ENCODE data around the gene STOX2. TPM values are rescaled to one million over a fixed set of nuclear protein-coding genes. Genes with fewer than 3 reads are reported as not detected.
"Not testable (repeated sequence)": the region's sequence is repeated elsewhere in the genome, so short reads cannot be mapped to it uniquely, and the experiment has no call there.

The STOX2 gene
- total and polyA plus RNA-seq, 12 donors: 1.1 to 12.9 (median 5.2) TPM

GRCh38 chr4:183941964-183942363, 36.9 kb downstream of the STOX2 start:
- Histone ChIP-seq H3K4me3 (no peak overlapping the region), H3K36me3 (replicated peaks in 1 of 2) (no peaks in the 10 kb centered on the region), H3K27me3 (no peaks in the 10 kb centered on the region), H3K4me1 (replicated peaks in 1 of 2) (no peaks in the 10 kb centered on the region), H3K27ac (no peak overlapping the region), H3K9me3 (replicated peaks in 1 of 3) (no peaks in the 10 kb centered on the region)
- no peak for TF ChIP-seq CTCF (IDR thresholded peaks at IDR 0.05)
- TF ChIP-seq POLR2A (IDR thresholded peaks at IDR 0.05): no peak
- no peak for DNase-seq
- intact Hi-C loops (cut with DNase I): no loop called here

- intact Hi-C loops (cut with DNase I): no loop called here
- H3K9me3 ChIP-seq (replicated peaks in 1 of 3): no peaks in the 10 kb centered on the region
These were observed 40.6 kb downstream of the STOX2 start for GRCh38 chr4:183945741-183946140.

DNA sequence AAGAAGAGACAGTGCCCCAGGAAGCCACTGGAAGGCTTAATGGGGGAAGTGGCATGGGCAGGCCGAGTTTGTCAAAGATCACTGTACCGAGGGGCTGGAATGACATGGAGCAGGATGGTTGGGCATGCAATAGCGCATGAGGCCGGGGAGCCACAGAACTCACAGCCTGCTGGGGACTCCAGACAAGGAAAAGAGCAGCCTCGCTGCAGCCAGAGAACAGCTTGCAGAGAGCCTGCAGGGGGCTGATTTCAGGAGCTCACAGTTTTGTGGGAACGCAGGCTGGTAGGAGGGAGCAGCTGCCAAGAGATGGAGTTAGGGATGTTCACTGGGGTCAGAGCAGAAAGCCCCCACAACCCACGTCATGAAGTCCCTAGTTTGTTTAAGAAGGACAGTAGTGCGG, 45.4 kb downstream of the STOX2 start:
- H3K4me3 ChIP-seq: no peak overlapping the region

More at GRCh38 chr4:183945741-183946140, 40.6 kb downstream of the STOX2 start:
- no peak for DNase-seq
- H3K27ac ChIP-seq: no peak overlapping the region
- H3K36me3 ChIP-seq (replicated peaks in 1 of 2): no peaks in the 10 kb centered on the region
- H3K27me3 ChIP-seq: no peaks in the 10 kb centered on the region
- H3K4me1 ChIP-seq (replicated peaks in 1 of 2): peaks cover 0 to 6% of the 10 kb centered on the region in 2 donors
- 83 to 90% (median 87%) methylated on average over 8 of the region's 8 CpGs for WGBS, 4 donors
- TF ChIP-seq POLR2A (IDR thresholded peaks at IDR 0.05) (no peak), CTCF (IDR thresholded peaks at IDR 0.05) (no peak)
- no peak overlapping the region for H3K4me3 ChIP-seq

GRCh38 chr4:183952652-183953051, 47.5 kb downstream of the STOX2 start:
- H3K4me3 ChIP-seq; H3K4me1 ChIP-seq (replicated peaks in 1 of 2); H3K36me3 ChIP-seq (replicated peaks in 1 of 2); H3K27me3 ChIP-seq; DNase-seq; H3K9me3 ChIP-seq (replicated peaks in 1 of 3); intact Hi-C loops (cut with DNase I); H3K27ac ChIP-seq: not testable (repeated sequence)
- 76 to 94% (median 91%) methylated on average over 1 of the region's 1 CpG for WGBS, 4 donors

More for the DNA sequence above, 45.4 kb downstream of the STOX2 start:
- Histone ChIP-seq H3K4me1 (replicated peaks in 1 of 2) (peaks cover 0 to 6% of the 10 kb centered on the region in 2 donors), H3K27me3 (no peaks in the 10 kb centered on the region), H3K27ac (no peak overlapping the region), H3K9me3 (replicated peaks in 1 of 3) (no peaks in the 10 kb centered on the region), H3K36me3 (replicated peaks in 1 of 2) (no peaks in the 10 kb centered on the region)
- intact Hi-C loops (cut with DNase I): no loop called here
- WGBS, 4 donors: 86 to 94% (median 91%) methylated on average over 7 to 8 of the region's 8 CpGs
- TF ChIP-seq CTCF (IDR thresholded peaks at IDR 0.05): no peak
- TF ChIP-seq POLR2A (IDR thresholded peaks at IDR 0.05): no peak
- no peak for DNase-seq

DNA sequence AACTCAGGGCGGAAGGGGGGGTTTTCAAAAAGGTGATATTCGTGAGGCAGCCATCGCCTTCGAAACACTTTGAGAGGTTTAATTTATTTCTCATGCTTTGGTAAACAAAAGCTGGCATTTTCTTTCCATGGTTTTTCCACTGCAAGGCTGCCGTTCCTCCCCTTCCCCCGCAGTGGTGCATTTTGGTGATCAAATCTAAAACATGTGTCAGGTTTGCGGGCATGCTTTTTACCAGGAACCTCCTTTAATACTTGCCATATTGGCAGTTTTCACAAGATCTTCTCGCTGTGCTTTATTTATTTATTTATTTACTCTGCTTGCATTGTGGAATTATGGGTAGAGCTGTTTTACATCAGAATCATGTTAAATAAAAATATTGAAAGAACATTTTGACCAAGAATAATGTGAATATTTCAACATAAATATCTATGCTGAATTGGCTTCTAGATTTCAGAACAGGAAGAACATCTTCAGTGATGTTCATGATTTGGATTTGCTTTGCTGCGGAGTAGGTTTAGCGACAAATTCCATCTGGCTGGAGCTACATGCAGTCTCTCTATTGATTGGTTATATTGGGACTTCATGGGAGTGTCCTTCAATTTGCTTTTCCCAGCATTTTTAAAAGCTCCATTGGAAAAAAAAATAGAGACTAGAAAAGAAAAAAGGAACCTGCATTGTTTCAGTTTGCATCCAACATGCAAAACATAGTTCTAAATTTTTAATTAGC, 54.4 kb downstream of the STOX2 start:
- no peak for DNase-seq
- no peak for TF ChIP-seq POLR2A (IDR thresholded peaks at IDR 0.05)
- no peak for TF ChIP-seq CTCF (IDR thresholded peaks at IDR 0.05)
- H3K36me3 ChIP-seq (replicated peaks in 1 of 2): no peaks in the 10 kb centered on the region
- peak overlapping the region in 1 of 4 donors; percentile 33 for H3K4me3 ChIP-seq
- H3K27me3 ChIP-seq: no peaks in the 10 kb centered on the region
- H3K27ac ChIP-seq: no peak overlapping the region
- H3K9me3 ChIP-seq (replicated peaks in 1 of 3): no peaks in the 10 kb centered on the region
- intact Hi-C loops (cut with DNase I): no loop called here
- H3K4me1 ChIP-seq (replicated peaks in 1 of 2): peaks cover 0 to 10% of the 10 kb centered on the region in 2 donors
- WGBS, 4 donors: 76 to 83% (median 77%) methylated on average over 10 of the region's 10 CpGs
